OCI-LY3 (cell line): Measurements from ENCODE around the gene ADAMTS6.

ENCODE experiments used
- H2AFZ ChIP-seq: fragments of 200-600, 300-600 bp; shearing (Covaris generic); 2 replicates; pipeline ENCODE4 v1.6.0; 2014; ENCODE audit warnings: antibody characterized with exemption, low read depth, low read length
- H3K27ac ChIP-seq: fragments of 200-600, 300-600 bp; sonication (generic); 2 replicates; pipeline ENCODE4 v1.5.1; 2014; ENCODE audit warnings: mild to moderate bottlenecking, low read length, moderate library complexity, mixed read lengths
- H3K27me3 ChIP-seq: fragments of 200-600, 300-600 bp; sonication (generic); 2 replicates; pipeline ENCODE4 v1.6.1; 2014; ENCODE audit warnings: low read depth, low read length, mixed read lengths
- H3K36me3 ChIP-seq: fragments of 200-600, 300-600 bp; sonication (generic); replicated peaks from 2 replicates; pipeline ENCODE3; 2014; ENCODE audit warnings: low read depth, low read length, mixed read lengths
- H3K4me1 ChIP-seq: fragments of 300-600, 200-600 bp; sonication (generic); 2 replicates; pipeline ENCODE4 v1.6.1; 2014; ENCODE audit warnings: low read length, mixed read lengths
- H3K4me2 ChIP-seq: fragments of 200-600, 300-600 bp; sonication (generic); 2 replicates; pipeline ENCODE4 v1.6.1; 2014; ENCODE audit warnings: low read length, mixed read lengths
- H3K4me3 ChIP-seq: fragments of 300-600, 200-600 bp; sonication (generic); 2 replicates; pipeline ENCODE4 v1.5.1; 2014; ENCODE audit warnings: antibody characterized with exemption, mild to moderate bottlenecking, low read length, moderate library complexity
- H3K79me2 ChIP-seq: fragments of 300-600, 200-600 bp; shearing (Covaris generic); 2 replicates; pipeline ENCODE4 v1.6.1; 2014; ENCODE audit warnings: mild to moderate bottlenecking, low read length, mixed read lengths
- H3K9ac ChIP-seq: fragments of 300-600, 200-600 bp; shearing (Covaris generic); 2 replicates; pipeline ENCODE4 v1.6.0; 2014; ENCODE audit warnings: mild to moderate bottlenecking, low read length, moderate library complexity
- H3K9me3 ChIP-seq: fragments of 200-600, 300-600 bp; shearing (Covaris generic); 2 replicates; pipeline ENCODE4 v1.6.1; 2014; ENCODE audit warnings: low read length, mixed read lengths; ENCODE audit not compliant: insufficient read depth
- H4K20me1 ChIP-seq: fragments of 200-600, 300-600 bp; sonication (generic); 2 replicates; pipeline ENCODE4 v1.6.1; 2016; ENCODE audit warnings: low read length, mixed read lengths; ENCODE audit not compliant: insufficient read depth
- EZH2phosphoT487 ChIP-seq: fragments of 200-600 bp; shearing (Covaris generic); IDR thresholded peaks from 2 replicates; pipeline ENCODE4 v1.6.1; 2018; ENCODE audit warnings: antibody characterized with exemption, mixed run types, low read depth
- TF ChIP-seq, protein P1 (sequence below): fragments of 200-600, 300-600 bp; sonication (generic); IDR thresholded peaks from 2 replicates; pipeline ENCODE4 v1.5.1; 2014; ENCODE audit warnings: antibody characterized with exemption, low read length, low read depth

The ADAMTS6 gene

DNA sequence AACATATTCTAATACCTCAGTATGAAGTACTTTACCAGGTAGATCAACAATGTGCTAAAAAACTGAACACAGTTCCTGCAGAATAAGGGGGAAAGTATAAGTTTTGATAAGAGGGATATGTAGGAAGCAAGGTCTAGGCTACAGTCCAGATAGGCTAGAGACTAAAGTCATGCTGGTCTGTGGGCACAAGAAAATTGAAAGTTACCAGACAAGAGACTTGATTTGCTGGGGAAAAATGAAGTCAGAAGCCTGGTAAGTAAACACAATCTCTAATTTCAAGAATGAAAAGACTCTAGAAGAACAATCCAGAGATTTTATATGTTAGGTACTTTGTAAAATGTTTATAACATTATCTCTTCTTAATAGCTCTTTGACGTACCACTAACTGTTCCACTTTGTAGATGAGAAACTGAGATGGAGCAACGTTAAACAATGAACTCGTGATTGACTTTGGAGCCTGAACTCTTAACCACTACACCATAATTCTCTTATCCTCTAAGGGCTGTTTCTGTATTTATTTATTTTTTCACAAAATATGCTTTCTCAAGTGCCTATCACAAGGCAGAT is 19.5 kb downstream of the ADAMTS6 start:
- Histone ChIP-seq H3K4me3 (no peak overlapping the region), H4K20me1 (no peaks in the 10 kb centered on the region), H3K36me3 (no peaks in the 10 kb centered on the region), H3K27ac (no peak overlapping the region), H3K79me2 (no peaks in the 10 kb centered on the region), H3K9ac (no peak overlapping the region), H3K4me2 (no peak overlapping the region), H3K27me3 (no peaks in the 10 kb centered on the region), H3K9me3 (no peaks in the 10 kb centered on the region), H3K4me1 (no peaks in the 10 kb centered on the region), H2AFZ (no peak overlapping the region)
- no peak for TF ChIP-seq EZH2phosphoT487
- TF ChIP-seq, protein P1, sequence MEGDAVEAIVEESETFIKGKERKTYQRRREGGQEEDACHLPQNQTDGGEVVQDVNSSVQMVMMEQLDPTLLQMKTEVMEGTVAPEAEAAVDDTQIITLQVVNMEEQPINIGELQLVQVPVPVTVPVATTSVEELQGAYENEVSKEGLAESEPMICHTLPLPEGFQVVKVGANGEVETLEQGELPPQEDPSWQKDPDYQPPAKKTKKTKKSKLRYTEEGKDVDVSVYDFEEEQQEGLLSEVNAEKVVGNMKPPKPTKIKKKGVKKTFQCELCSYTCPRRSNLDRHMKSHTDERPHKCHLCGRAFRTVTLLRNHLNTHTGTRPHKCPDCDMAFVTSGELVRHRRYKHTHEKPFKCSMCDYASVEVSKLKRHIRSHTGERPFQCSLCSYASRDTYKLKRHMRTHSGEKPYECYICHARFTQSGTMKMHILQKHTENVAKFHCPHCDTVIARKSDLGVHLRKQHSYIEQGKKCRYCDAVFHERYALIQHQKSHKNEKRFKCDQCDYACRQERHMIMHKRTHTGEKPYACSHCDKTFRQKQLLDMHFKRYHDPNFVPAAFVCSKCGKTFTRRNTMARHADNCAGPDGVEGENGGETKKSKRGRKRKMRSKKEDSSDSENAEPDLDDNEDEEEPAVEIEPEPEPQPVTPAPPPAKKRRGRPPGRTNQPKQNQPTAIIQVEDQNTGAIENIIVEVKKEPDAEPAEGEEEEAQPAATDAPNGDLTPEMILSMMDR = no peak

DNA sequence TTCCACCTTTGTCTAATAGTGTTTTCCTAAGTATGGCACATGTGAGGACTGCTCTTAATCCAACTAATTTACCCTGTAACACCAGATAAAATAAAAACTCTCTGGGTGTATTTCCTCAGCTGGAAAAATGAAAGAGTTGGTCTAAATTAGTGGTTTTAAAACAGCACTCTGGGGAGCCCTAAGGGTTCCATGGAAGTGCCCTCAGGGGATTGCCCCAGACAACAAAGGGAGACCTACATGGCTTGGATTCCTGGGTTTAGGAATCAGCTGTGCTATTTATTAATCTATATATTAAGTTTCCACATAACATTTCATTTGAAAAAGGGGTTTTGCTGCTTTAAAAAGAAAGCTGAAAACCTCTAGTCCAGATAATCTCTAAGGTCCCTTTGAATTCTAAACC is 20.2 kb downstream of the ADAMTS6 start:
- Histone ChIP-seq H3K4me3 (no peak overlapping the region), H3K9ac (no peak overlapping the region), H3K4me2 (no peak overlapping the region), H3K27ac (no peak overlapping the region), H2AFZ (no peak overlapping the region), H3K36me3 (no peaks in the 10 kb centered on the region), H3K9me3 (no peaks in the 10 kb centered on the region), H4K20me1 (no peaks in the 10 kb centered on the region), H3K79me2 (no peaks in the 10 kb centered on the region), H3K4me1 (no peaks in the 10 kb centered on the region), H3K27me3 (no peaks in the 10 kb centered on the region)
- TF ChIP-seq EZH2phosphoT487 = no peak
- TF ChIP-seq, protein P1 = no peak

DNA sequence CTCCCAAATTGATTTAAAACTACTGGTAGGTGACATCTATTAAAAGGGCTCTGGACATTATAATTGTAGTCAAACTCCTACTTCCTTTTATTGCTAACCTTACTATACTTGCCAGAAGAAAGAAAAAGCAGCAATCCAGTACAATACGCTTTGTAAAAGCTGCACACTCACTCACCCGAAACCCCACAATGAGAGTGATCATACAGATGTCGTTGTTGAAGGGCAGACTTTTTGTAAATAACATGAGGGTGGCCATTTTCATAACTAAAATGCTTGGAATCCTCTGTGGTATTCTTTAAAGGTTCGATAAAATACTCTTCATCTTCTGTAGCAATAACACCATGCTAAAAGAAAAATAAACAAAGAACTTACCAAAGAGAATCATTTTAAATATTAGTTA is 21.7 kb downstream of the ADAMTS6 start:
- H3K36me3 ChIP-seq = no peaks in the 10 kb centered on the region
- no peaks in the 10 kb centered on the region for H3K4me1 ChIP-seq
- H4K20me1 ChIP-seq = no peaks in the 10 kb centered on the region
- no peak overlapping the region for H3K27ac ChIP-seq
- H2AFZ ChIP-seq = no peak overlapping the region
- H3K27me3 ChIP-seq = no peaks in the 10 kb centered on the region
- TF ChIP-seq EZH2phosphoT487 = no peak
- TF ChIP-seq, protein P1 = no peak
- no peaks in the 10 kb centered on the region for H3K9me3 ChIP-seq
- no peak overlapping the region for H3K4me2 ChIP-seq
- H3K79me2 ChIP-seq = no peaks in the 10 kb centered on the region
- no peak overlapping the region for H3K4me3 ChIP-seq
- no peak overlapping the region for H3K9ac ChIP-seq

DNA sequence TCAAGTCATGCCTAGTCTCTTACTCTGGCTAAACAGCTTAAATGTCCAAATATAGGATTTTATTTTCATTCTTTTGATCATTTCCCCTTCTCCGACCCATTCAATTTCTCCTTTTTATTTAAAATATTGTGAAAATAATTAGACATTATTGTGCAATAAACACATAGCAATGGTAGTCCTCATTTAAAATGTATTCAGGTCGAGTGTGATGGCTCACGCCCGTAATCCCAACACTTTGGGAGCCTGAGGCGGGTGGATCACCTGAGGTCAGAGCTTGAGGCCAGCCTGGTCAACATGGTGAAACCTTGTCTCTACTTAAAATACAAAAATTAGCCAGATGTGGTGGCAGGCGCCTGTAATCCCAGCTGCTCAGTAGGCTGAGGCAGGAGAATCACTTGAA is 26.7 kb downstream of the ADAMTS6 start:
- H4K20me1 ChIP-seq = no peaks in the 10 kb centered on the region
- no peaks in the 10 kb centered on the region for H3K27me3 ChIP-seq
- H3K4me2 ChIP-seq = no peak overlapping the region
- no peaks in the 10 kb centered on the region for H3K9me3 ChIP-seq
- no peaks in the 10 kb centered on the region for H3K79me2 ChIP-seq
- no peak overlapping the region for H3K27ac ChIP-seq
- no peak overlapping the region for H2AFZ ChIP-seq
- no peaks in the 10 kb centered on the region for H3K4me1 ChIP-seq
- H3K4me3 ChIP-seq = no peak overlapping the region
- H3K36me3 ChIP-seq = no peaks in the 10 kb centered on the region
- H3K9ac ChIP-seq = no peak overlapping the region
- TF ChIP-seq EZH2phosphoT487 = no peak
- TF ChIP-seq, protein P1 = no peak
